GM19372 (cell line): ENCODE data around the gene SH3BP4.

Experiments used
- ATAC-seq: cut with Tn5 transposase; IDR thresholded peaks from one replicate; pipeline ENCODE4 v1.9.1; 2021; ENCODE audit warnings: mild to moderate bottlenecking, low read depth, moderate library complexity; ENCODE audit not compliant: unreplicated experiment

The SH3BP4 gene

GRCh38 chr2:234996069-234996940 lies 44.5 kb downstream of the SH3BP4 start:
- ATAC-seq, result no peak

- ATAC-seq, result no peak
These were observed 45.1 kb downstream of the SH3BP4 start for GRCh38 chr2:234996941-234997270.

- ATAC-seq, result no peak
These were observed 45.6 kb downstream of the SH3BP4 start for GRCh38 chr2:234997389-234997788.

GRCh38 chr2:234998404-234999211 lies 46.8 kb downstream of the SH3BP4 start:
- no peak for ATAC-seq

GRCh38 chr2:234999740-235000425 lies 48.1 kb downstream of the SH3BP4 start:
- no peak for ATAC-seq

- no peak for ATAC-seq
These were observed 48.8 kb downstream of the SH3BP4 start for GRCh38 chr2:235000426-235001236.

GRCh38 chr2:235001237-235002133 lies 49.7 kb downstream of the SH3BP4 start:
- ATAC-seq, result no peak

GRCh38 chr2:235002198-235003095 lies 50.6 kb downstream of the SH3BP4 start:
- no peak for ATAC-seq

- no peak for ATAC-seq
These were observed 51.4 kb downstream of the SH3BP4 start for GRCh38 chr2:235003096-235003775.

- ATAC-seq, result no peak
These were observed 52.6 kb downstream of the SH3BP4 start for GRCh38 chr2:235004329-235004903.

- no peak for ATAC-seq
These were observed 53.2 kb downstream of the SH3BP4 start for GRCh38 chr2:235005023-235005422.

GRCh38 chr2:235005603-235006259 lies 53.9 kb downstream of the SH3BP4 start:
- ATAC-seq, result no peak

- ATAC-seq, result no peak
These were observed 54.6 kb downstream of the SH3BP4 start for GRCh38 chr2:235006461-235006860.

GRCh38 chr2:235006986-235007385 lies 55.2 kb downstream of the SH3BP4 start:
- ATAC-seq, result no peak

- ATAC-seq, result no peak
These were observed 56.0 kb downstream of the SH3BP4 start for GRCh38 chr2:235007664-235008457.

- no peak for ATAC-seq
These were observed 56.8 kb downstream of the SH3BP4 start for GRCh38 chr2:235008584-235009044.
